HG02981 (cell line): ENCODE results near the gene AGFG1.

Experiments
- ATAC-seq: cut with Tn5 transposase; IDR thresholded peaks from one replicate; pipeline ENCODE4 v1.9.1; 2021; ENCODE audit warnings: mild to moderate bottlenecking, moderate library complexity; ENCODE audit not compliant: unreplicated experiment

AGFG1 gene, protein sequence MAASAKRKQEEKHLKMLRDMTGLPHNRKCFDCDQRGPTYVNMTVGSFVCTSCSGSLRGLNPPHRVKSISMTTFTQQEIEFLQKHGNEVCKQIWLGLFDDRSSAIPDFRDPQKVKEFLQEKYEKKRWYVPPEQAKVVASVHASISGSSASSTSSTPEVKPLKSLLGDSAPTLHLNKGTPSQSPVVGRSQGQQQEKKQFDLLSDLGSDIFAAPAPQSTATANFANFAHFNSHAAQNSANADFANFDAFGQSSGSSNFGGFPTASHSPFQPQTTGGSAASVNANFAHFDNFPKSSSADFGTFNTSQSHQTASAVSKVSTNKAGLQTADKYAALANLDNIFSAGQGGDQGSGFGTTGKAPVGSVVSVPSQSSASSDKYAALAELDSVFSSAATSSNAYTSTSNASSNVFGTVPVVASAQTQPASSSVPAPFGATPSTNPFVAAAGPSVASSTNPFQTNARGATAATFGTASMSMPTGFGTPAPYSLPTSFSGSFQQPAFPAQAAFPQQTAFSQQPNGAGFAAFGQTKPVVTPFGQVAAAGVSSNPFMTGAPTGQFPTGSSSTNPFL

DNA sequence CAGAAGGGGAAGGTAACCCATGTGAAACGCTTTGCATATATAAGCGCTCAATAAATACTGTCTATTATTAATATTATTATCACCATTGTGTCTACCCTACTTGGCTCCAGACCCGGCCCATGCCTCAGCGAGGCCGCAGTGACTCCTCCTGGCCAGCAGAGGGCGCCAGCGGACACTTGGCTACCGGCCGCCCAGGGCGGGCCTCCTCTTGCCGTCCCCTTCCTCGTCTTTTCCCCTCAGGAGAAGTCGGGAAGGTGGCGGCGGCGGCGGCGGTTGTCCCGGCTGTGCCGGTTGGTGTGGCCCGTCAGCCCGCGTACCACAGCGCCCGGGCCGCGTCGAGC is at the start of gene AGFG1:
AGFG1 (plus strand) TSS at position 233 of the 341 bp plus-strand sequence. CDS start 266 bp downstream, outside the sequence.
- ATAC-seq = peak; percentile 89

DNA sequence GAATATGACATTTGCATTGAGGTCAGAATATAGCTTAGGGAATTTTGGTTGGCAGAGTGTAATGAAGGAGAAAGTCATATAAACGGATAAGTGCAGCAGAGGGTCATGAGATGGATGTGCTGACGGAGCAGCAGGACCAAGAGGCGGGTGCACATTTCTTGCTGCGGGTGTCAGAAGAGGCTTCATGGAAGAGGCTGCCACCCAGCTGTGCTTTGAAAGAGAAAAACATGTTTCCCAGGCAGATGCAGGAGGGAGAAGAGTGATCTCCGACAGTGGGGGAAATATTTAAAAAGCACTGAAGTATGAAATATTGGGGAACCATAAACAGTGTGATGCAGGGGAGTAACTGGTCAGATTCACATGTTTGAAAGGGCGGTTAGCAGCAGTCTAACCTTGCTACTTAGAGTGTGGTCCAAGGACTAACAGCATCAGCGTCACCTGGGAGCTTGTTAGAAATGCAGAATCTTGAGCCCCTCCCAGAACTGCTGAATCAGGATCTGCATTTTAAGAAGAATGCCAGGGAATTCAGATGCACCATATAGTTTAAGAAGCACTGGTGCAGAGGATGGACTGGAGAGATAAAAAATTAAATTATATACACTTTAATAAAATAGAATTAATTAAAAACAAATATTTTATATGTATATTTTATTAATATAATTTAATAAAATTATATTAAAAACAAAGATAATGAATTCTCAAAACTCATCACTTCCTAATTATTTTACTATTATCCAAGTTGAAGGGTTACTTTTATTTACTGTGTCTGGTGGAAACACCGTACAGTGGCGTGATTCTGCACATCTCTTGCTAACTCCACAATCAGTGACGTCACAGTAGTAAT is 48.1 kb upstream of the AGFG1 start:
- ATAC-seq = no peak

DNA sequence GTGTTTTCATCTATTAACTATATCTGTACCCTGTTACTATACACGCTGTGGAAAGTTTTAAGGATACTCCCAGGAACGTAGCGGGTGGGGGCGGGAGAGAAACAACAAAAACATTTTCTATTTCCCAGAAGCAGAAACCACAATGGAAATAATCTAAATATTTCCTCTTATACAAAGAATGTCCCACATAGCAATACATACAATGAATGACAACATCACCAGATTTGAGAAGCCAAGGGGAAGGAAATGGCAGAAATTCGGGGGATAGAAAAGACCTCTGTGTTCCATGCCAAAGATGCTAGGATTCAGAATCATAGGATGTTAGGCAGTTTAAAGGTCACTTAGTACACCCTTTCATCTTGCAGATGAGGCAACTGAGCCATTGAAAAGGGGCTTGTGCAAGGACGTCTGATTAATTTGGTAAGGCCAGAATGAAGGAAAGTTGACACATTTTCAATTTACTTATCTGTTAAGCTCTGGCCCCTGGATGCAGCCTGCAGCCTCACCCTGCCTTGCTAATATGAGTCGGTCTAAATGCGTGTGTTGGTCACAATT is 43.1 kb upstream of the AGFG1 start:
- no peak for ATAC-seq

DNA sequence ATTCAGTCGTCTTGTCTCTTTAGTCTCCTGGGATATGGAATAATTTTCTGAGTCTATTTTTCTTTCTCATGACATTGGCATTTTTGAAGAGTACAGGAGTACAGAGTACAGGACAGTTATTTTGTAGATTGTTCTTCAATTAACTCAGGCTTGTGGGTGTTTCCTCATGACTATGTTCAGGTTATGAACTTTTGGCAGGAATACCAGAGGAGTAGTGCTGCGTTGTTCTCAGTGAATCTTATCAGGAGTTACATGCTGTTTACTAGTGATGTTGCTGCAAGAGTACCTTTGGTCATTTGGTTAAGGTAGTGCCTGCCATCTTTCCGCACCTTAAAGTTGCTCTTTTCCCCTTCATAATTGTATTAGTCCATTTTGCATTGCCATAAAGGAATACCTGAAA is 41.3 kb upstream of the AGFG1 start:
- no peak for ATAC-seq

DNA sequence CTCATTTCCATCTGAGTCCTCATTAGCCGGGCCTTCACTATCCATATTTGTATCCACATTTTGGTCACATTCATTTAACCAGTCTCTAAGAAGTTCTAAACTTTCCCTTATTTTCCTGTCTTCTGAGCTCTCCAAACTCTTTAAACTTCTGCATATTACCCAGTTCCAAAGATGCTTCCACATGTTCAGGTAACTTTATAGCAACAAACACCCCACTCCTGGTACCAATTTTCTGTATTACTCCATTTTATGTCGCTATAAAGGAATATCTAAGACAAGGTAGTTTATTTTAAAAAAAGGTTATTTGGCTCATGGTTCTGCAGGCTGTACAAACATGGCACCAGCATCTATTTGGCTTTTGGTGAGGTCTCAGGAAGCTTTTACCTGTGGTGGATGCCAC is 38.8 kb upstream of the AGFG1 start:
- no peak for ATAC-seq

DNA sequence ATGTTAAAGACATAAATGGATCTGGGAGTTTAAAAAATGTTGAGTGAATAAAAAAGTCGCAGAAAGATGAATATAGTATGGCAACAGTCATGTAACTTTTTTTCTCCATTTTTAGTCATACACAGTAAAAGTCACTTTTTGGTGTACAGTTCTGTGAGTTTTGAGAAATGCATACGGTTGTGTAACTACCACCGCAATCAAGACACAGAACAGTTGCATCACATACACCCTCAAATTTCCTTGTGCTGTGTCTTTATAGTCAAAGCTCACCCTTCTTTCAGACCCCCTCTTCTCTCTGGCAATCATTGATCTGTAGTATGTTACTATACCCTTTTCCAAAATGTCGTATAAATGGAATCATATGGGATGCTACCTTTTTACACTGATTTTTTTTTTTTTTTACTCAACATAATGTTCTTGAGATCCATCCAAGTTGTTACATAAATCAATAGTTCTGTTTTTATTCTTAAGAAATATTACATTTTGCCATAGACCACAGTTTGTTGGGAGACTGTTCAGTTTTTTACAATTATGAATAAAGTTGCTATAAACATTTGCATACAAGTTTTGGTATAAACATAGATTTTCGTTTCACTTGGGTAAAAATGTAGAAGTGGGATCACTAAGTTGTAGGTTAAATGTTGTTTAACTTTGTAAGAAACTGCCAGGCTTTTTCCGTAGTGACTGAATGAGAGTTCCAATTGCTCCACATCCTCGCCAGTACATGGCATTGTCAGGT is 35.4 kb upstream of the AGFG1 start:
- no peak for ATAC-seq

DNA sequence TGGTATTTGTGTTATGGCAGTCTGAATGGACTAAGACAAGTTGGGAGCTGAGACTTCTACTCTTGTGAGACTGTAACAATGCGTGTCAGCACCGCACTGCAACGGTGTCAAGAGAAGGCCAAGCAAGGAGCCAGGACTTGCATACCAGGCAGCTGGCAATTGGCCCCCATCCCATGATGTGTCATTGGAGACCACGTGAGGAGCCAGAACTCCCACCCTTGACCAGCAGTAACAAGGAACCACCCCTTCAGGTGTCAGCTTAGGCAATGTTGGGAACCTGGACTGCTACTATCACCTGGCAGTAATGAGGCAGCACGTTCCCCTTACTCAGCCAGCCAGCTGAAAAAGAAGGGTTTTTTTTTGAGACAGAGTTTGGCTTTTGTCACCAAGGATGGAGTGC is 32.7 kb upstream of the AGFG1 start:
- ATAC-seq = no peak

DNA sequence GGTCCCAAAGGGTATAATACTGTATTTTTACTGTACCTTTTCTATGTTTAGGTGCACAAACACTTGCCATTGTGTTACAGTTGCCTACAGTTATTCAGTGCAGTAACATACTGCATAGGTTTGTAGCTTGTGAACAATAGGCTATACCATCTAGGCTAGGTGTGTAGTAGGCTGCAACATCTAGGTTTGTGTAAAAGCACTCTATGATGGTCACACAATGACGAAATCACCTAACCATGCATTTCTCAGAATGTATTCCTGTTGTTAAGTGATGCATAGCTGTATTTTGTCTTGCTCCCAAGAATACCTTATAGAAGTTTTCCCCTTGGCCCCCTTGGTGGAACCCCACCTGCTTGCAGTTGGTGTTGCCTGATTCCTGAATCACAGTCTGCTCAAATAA is 29.3 kb upstream of the AGFG1 start:
- ATAC-seq = no peak

DNA sequence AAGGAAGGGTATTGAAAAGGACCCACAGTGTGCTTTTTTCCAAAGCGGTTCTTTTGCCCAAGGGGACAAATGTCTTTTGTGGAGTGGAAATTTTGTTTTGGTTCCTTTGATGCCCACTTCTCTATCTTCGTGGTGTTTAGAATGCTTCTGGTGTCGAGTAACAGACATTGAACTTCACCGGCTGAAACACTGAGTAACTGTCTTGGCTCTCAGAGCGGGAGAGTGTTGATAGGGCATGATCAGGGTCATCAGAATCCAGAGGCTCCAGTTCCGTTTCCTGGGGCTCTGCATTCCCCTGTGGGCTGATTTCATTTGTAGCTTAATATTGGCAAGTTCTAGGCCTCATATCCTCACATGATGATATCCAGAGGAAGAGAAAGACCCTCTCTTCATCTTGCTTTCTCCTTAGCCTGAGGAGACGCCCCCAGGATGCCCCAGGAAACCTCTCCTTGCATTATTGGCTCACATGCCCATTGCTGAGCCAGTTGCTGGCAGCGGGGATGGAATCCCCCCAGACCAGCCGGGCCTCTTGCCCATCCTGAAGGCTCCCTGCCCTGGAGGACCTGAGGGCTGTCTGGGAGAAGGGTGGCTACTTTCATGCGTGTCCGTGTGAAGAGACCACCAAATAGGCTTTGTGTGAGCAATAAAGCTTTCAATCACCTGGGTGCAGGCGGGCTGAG is 27.9 kb upstream of the AGFG1 start:
- ATAC-seq = no peak

DNA sequence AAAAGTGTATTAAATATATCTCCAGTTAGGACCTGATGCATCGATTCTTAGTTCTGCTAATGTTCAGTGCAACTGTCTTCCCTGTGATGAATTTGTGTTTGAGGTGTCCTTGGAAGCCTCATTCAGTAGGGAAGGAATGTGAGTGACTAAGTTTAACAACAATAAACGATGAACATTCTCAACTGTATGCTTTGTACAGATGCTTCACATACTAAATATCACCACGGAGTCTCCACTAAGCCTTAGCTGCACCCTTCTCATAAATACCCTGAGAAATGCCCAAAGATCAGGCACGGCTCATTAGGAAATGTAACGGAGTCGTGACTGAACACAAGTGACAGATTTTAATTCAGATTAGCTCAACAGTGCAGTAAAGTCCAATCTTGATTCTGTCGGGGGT is 24.4 kb upstream of the AGFG1 start:
- no peak for ATAC-seq

DNA sequence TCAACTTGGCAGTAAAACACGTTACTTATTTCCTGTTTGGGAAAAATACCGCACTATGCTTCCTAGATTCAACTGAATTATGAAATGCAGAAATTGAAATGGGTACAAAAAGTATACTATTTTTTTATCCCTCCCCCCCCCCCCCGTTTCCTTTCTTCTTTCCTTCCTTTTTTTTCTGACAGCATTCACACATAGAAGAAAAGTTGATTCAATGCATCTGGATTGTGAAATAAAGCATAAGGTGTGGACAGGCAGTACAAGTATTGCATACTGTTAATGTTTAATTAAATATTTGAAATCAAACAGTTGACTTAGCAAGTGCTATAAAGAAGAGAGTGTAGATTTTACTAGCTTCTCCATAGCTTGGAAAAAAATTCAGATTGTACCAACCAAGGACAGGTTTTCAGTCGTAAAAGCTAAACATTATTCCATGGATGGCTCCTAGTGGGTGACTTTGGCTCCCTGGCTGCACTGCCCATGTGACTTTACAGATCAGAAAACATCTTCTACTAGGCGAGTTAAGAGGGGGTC is 21.6 kb upstream of the AGFG1 start:
- no peak for ATAC-seq

DNA sequence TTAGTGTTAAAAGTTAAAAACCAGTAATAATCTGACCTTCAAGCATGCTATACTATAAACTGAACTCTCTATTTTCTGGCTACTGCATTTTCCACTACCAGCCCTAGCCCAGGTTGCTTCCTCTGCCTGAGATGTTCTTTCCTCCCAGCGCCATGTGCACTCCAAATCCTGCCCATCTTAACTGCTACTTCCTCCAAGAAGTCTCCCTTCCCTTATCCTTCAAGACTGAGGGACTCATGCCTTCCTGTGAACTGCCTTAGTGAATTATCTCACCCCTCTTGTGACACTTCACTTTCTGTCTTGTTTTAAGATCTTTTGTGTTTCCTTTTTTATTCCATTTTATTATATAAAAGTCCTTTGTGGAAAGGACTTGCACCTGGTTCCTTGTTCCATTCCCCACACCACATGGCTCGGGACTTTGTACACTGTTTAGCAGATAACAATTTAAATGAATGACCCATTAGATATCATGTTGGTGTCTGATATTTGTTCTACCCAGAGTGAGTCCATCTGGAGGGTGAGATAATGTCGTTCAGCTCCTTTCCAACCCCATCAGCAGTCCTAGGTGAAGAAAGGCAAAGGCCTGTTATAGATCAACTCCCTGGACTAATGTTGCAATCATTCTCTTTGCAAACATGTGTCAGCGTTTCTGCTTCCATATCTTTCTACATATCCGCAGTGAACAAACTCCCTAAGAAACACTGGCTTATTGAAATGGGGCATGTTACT is 20.9 kb upstream of the AGFG1 start:
- no peak for ATAC-seq

DNA sequence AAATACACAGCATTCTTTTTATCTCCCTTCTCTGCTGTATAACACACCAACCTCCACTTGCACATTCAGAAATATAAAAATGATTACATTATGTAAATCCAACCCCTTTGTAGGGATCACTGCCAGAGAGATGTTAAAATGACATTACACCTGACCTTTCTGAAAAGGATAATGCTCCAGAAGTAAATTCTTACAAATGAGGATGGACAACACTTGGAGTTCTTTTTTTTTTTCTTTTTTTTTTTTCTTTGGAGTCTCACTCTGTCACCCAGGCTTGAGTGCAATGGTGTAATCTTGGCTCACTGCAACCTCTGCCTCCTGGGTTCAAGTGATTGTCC is 20.3 kb upstream of the AGFG1 start:
- ATAC-seq = no peak

DNA sequence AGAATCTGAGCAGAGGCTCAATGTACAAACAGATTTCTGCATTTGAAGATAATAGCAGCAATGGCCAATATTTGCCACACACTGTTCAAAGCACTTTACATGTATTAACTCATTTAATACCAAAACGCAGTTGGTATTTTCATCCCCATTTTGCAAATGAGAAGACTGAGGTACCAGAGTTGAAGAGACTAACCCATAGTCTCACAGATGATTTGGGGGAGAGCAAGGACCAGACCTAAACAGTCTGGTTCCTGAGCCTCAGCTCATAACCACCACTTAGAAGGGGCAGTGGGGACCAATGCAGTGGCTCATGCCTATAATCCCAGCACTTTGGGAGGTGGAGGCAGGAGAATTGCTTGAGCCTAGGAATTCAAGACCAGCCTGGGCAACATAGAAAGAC is 18.1 kb upstream of the AGFG1 start:
- ATAC-seq = no peak

DNA sequence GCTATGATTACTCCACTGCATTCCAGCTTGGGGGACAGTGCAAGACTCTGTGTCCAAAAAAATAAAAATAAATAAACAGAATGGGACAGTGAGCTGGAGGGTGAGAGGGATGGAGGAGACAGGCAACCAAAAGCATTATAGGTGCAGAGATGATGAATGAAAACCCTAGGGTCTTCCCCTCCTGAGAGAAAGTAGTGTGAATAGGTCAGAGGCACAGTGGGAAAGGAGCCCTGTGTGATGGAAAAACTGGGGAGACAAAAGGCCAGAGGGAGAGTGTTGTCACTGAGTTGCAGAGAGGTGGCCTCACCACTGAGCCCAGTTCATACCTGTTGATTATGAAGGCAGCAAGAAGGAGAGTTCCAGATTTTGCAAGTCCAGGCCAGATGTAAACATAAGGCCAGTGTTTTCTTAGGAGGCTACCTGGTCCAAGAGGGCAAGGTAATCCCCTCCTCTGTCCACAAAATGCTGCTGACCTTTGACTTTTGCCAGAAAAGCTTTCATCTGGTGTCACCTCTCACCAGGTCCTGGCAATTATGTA is 17.6 kb upstream of the AGFG1 start:
- ATAC-seq = no peak

DNA sequence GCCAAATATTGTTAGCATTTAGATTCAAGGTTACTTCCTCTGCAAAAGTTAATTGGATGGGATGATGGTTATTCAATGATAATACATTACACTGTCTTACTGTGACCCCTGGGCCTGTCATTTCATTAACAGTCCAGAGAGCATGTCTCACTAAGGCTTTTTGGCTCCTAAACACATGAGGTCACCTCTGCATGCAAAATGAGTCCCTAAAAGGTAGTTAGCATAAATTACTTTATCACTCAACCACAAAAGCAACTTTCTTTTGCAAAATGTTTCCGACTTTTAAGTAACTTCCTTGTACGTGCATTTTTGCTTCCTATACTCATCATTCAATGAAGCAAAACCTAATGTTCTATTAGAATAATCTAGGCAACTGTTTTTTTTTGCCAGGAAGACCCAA is 16.8 kb upstream of the AGFG1 start:
- peak; percentile 45 for ATAC-seq

DNA sequence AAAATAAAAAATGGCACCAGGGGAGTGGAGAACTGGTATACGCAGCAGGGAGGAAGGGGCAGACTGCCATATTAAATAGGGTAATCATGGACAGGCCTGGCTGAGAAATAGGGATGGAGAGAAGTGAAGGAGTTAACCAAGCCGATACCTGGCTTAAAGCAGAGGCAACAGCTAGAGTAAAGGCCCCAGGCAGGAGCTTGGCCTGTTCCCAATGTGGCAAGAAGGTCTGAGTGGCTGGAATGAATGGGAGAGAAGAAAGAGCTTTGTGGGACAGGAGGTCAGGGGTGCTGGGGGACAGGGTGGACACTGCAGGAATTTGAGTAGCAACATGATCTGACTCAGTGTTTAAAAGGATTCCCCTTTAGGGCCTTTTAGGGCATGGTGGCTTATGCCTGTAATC is 15.9 kb upstream of the AGFG1 start:
- ATAC-seq = no peak

DNA sequence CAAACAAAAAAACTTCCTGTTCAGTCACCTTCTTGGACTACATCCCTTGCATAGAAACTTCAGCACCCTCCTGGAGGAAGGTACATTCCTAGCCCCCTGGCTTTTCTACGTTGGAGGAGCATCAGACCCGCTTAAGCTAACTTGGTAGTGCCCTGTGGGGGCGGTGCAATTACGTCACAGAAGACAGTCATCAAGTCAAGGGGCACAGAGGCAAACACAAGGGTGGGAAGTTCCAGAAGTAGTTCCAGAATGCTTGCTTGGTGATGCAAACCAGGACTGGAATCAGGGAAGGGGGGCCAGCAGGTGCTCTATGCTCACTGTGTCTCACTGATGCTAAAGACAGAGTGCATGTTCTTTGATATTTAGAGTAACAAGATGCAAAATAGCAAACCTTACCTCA is 15.2 kb upstream of the AGFG1 start:
- ATAC-seq = no peak

DNA sequence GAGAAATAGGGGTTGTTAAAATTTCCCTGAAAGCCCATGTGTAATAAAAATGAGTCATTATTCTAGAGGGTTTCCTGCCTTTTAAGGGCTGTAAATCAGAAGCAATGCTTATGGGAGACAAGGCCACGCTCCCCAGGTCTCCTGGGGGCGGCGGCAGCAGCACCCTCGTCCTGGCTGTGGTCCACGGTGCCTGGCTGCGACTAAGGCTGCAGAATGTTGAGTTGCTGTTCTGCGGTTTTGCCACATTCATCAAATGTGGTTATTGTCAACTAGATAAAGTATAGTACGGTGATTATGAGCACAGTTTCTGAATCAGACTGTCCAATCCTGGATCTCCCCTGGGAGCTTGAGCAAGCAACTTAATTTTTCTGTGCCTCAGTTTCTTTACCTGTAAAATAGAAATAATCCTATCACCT is 11.9 kb upstream of the AGFG1 start:
- peak; percentile 29 for ATAC-seq
